Measurements from ENCODE around the gene GRIPAP1.
"Not testable (repeated sequence)": the region's sequence is repeated elsewhere in the genome, so short reads cannot be mapped to it uniquely, and the experiment has no call there.

Gene GRIPAP1

DNA sequence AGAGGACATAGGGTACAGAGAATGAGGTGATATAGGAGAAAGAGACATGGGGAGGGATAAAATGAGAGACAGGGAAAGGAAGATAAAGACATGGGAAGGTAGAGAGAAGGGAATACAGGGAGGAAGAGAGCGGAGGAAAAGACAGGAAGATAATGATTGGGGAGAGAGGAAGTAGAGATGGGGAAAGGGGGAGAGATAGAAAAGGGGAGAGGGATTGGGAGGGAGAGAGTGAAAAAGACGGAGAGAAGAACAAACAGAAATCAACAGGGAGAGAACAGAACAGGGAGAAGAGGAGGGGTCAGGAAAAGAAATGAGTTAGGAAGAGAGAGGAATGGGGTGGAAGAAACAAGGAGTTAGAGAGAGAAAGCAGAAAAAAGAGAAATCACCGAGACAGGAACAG is 4.6 kb downstream of the GRIPAP1 start:
- DNase-seq = no peak

DNA sequence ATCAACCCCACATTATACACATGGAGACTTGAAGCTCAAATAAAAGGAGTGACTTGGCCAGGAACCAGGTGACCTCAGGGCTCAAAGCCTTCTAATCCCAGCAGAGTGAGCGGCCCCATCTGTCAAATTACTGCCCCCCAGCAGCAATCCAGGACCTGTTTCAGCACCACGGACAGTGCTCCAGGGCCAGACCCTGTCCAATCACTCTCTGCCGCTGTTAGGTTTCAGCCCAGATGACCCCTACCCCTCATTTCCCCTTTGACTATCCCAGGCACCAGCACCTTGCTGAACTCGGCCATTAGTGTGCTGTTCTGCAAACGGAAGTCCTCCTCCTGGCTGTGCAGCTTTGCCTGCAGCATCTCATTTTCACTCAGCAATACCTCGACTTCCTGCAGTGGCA is 5.1 kb downstream of the GRIPAP1 start:
- no peak for DNase-seq

DNA sequence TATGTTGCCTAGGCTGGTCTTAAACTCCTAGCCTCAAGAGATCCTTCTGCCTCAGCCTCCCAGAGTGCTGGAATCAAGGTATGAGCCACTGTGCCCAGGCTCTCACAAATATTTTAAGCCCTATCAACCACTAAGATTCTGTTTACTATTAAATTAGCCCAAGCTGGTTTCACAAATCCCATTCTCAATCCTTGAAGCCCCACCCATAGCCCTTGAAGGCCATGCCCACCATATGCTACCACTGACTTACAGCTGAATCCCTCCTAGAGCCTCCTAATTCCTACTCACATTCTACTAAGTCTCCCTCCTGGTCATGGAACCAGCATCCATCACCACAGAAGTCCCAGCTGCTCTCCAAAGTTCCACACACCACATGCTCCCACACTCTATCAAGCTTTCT is 9.7 kb downstream of the GRIPAP1 start:
- no peak for DNase-seq

DNA sequence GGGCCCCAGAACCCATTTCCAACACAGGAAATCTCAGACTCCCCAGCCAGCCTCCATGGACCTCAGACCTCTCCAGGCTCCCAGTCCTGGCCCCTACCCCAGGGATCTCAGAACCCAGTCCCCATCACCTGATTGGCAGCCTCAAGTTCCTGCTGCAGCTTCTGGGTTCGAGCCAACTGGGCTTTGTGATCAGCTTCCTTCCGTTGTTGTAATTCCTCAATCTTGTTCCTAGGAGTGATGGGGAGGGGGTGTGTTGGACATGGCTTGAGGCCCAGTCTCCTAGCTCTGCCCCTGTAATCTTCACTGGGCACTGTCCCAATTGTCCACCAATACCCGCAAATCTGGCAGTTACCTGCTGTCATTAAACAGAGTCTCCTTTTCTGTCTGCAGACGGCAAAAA is 12.6 kb downstream of the GRIPAP1 start:
- DNase-seq = no peak

DNA sequence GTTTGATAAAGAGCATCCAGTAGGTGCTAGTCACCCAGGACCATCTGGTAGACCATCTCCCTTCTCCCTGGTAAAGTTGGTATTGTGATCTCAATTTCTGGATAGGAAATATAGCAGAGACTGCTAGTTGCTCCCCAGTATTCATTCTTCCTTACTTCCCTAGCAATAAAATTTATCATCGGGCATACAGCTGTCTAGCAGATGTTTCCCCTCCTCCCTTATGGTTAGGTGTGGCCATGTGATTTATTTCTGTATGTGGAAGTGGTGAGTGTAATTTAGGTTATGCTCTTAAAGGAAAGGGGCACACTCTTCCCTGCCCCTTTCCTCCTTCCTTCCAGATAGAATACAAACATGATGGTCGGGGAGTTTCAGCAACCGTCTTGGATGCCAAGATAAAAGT is 18.2 kb downstream of the GRIPAP1 start:
- DNase-seq = no peak

DNA sequence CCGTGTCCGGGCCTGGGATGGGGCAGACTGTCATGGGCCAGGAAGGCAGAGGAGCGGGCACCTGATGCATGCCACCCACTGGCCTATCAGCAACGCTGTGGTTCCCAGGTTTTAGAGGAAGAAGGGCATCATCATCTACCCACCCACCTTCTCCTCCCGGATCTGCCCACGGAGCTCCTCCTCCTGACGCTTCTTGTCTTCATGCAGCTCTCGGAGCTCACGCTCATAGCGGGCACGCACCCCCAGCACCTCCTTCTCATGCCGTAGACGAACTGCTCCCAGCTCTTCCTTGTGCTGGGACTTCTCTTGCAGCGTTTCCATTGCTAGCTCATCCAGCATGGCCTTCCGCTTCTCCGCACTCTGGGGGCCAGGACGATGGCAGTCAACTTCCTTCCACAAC is 19.0 kb downstream of the GRIPAP1 start:
- DNase-seq = no peak

DNA sequence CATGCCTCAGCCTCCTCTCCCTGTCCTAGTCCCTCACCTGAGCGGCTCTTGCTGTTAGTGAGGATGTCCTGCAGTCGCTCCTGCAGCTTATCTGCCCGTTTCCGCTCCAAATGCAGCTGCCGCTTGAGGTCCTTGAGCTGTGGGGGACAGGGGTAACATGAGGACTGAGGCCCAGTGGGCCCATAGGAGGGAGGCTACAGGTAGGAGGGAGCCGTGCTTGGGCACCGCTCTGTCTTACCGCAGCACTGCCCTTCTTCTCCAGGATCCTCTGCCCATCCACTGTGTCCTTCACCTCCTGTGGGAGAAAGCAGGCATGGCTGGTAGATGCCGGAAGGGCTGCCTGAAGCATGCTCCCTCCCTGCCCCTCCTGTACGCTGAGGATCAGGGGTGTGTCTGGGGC is 20.9 kb downstream of the GRIPAP1 start:
- no peak for DNase-seq

DNA sequence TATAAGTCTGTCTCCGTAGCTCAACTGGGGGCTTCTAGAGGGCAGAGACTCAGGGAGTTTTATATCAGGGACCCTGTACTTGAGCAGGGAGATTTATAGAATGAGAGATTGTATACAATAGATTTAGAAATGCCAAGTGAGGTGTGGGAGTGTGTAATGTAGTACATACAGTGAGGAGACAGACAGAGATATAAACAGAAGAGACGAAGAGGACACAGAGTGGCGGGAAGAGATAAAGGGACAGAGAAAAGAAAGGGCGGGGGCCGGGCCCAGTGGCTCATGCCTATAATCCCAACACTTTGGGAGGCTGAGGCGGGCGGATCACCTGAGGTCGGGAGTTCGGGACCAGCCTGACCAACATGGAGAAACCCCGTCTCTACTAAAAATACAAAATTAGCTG is 21.7 kb downstream of the GRIPAP1 start:
- DNase-seq = not testable (repeated sequence)

DNA sequence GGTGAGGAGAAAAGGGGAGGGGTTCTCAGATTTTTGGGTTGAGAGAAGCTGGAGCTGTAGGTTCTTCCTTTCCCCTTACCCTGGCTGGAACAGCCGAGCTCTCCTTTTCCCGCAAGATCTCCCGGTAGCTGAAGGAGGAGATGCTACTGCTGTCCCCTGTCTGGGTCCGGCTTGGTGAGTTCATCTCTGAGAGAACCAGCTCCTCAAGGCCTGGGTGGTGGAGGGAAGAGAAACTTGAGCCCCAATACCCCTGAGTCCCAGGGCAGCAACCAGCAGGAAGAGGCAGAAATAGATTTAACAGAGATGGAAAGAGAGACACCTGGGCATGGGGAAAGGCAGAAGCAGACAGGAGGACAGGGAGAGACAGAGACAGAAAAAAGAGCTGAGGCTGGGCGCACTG is 23.8 kb downstream of the GRIPAP1 start:
- no peak for DNase-seq

DNA sequence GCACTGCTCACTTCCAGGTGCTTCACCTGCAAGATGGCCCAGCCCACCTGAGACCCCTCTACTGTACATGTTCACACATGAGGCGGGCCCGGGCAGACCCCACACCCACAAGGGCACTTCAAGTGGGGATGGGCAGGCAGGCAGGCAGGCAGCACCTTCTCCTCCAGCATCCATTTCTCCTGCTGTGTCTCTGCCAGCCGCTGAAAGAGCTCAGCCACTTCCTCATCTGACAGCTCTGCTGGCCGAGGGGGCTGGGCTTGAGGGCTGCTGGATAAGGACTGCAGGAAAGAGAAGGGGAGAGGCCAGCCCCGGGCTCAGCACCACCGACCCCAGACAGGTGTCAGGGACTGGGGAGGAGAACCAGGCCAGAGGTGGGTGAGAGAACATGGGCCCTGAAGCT is 26.0 kb downstream of the GRIPAP1 start:
- no peak for DNase-seq

DNA sequence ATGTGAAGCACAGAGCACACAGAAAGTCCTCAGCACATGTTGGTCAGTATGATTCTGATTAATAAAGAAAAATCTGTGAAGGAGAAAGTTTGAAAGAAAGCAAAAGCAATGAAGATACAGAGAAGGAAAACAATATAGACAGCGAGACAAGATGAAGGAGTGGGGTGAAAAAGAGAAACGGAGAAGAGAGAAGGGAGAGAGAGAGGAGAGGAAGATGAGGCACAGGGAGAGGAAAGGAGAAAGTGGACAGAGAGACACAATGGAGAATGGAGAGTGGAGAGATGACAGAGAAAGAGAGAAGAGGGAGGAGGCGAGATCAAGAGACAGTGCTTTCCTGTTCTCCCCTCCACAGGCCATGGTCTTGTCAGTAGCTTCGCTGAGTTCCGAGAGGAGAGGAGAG is 26.5 kb downstream of the GRIPAP1 start:
- DNase-seq = no peak

DNA sequence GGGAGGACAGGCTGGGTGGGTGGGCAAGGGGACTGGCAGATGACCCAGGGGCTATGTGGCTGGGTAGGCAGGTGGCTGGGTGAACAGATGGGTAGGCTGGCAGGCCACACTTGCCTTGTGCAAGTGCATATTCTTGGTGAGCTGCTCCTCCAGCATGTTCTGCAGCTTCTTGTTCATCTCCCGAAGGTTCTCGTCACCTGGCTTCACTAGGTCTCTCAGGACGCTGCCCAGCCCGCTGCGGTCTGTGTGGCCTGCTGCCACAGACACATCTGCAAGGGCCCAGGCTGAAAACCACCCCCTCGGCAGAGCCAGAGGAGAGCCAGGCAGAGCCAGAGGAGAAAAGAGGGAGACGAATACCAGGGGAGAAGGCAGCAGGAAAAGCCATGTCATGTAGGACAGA is 27.0 kb downstream of the GRIPAP1 start:
- DNase-seq = no peak

DNA sequence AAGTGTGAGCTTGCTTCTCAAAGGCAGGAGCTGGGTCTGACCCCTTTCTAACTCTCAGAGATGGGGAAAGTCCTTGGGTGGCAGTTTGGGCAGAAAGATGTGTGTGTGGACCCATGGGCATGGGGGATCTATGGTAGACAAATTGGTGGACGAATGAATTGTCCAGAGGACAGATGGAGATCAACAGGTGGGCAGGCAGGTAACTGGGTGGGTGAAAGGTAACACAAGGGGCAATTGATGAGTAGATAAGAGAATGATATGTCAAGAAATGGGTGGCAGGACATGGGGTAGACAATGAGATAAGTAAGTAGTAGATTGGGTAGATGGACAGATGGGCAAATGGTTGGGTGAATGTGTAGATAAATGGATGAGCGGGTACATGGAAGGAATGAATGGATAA is 27.5 kb downstream of the GRIPAP1 start:
- DNase-seq = no peak

DNA sequence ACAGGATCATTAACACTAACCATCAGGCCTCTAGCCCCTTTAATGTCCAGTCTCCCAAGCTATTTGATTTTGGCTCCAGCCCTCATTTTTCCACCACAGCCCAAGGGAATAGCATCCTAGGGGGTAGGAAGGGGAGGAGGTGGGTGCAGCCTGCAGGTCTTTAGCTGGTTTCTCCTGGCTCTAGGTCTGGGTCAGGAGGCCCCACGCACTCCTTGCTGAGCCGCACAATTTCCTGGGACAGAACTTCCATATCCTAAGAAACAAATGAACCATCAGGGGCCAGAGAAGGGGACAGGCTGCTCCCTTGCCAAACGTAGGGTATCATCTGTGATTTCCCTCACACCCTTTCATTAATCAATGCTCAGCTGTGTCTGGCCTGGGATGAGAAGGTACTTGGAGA is 28.0 kb downstream of the GRIPAP1 start:
- no peak for DNase-seq

DNA sequence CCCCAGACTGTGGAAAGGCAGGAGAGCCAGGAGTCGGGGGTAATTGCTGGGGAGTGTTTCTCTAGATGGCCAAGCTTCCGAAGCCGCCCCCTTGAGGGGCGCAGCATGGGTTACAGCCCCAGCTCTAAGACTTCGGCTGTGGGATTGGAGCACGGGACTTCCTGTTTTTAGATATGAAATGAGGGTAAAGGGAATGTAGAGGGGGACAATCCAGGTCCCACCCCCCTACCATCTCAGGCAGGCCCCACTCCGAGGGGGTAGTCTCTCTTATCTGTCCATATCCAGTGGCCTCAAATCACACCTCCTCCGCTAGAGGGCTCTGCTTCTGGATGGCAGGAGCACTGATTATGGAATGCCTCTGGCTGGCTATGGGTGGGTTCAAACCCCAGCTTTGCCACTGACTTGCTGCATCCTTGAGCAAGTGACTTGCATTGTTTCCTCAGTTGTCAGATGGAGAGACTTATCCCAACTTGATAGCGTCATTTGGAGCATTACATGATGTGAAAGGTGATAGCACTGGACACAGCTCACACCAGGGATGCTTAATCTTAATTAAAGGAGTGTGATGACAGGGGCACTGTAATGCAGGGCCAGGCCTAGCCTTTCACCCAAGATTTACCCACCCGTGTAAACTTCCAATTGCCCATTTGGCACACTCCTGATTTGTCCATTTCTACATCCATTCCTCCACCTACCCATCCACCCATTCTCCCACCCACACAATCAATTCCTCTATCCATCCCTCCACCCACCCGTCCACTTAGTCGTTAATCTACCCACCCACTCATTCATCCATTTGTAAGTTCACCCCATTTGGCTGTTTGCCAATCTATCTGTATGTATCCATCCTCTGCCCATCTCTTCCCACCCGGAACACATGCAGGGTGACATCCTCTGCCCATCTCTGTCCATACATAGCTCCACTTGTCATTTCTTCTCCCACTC is 29.6 kb downstream of the GRIPAP1 start:
- DNase-seq = peak; percentile 41

DNA sequence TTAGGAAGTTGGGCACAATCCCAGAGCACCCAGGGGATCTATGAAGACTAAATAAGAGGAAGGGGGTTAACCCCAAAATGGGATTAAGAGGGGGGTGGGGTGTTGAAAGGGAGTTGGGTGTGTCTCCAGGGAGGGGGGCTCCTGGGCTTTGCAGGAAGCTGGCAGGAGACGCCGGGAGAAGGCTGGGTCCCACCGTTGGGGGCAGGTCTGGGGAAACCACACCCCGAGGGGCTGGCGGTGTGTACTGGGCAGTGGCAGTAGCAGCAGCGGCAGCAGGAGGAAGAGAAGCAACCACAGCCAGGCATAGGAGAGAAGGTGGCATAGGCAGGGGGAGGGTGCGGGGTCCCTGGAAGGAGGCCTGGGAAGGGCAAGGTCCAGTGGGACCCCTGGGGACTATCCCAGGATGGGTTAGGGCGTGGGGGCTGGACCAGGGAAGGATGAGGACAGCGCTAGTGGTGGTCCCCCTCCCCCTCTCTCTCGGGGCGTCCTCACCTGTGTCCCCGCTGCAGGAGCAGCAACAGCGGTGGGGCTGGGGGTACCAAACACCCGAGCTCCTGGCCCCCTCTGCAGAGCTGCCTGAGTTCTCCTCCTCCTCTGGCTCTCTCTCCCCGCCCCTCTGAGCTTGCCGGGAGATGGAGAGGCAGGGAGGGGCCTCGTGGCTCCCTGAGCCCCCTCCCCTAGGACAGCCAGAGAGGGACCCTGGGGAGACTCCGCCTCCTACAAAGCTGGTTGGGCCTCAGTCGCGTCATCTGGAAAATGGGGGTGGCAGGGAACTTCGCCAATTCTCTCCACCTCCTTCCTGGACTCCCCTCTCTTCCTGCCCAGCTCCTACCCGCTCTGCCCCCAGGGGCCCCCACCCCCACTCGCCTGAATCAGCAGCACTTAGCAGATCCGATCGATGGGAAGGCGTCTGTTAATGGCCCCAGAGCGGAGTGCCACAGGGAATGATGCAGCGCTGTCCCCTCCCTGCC is 30.5 kb downstream of the GRIPAP1 start, which contains the start of gene KCND1:
Gene KCND1 (minus strand): TSS at position 596 of the 971 bp plus-strand sequence. CDS start 1,573 bp downstream, outside the sequence.
- no peak for DNase-seq

DNA sequence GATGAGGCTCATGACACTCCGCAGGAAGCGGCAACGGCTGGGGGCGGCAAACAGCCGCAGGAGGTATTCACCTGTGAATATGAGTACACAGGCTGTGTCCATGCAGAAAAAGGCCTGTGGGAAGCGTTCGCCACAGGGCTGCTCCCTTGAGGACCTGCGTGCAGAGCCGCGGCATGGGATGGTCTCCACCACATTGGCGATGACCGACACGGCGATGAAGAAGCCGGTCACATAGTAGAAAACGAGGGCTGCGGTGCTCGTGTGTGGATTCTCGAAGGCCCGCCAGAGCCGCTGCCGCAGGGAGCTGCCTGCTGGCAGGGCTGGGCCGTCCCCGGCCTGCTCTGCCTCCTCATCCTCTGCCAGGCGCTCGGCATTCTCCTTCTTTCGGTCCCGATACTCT is 32.6 kb downstream of the GRIPAP1 start:
- DNase-seq = no peak

DNA sequence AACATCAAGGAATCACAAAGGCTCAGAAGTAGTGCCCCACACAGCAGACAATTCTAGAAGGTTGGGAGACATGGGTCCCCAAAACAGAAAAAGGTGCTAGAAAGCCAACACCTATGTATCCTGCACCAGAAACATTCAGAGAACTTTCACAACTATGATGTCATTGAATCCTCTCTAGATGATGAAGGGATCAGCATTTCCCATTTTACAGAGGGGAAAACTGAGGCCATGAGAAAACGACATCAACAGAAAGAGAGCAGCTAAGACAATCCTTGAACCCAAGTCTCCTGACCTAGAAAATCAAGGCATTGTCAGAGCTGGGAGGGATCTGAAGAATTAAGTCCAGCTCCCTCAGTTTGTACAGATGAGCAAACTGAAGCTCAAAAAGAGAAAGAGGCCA is 33.7 kb downstream of the GRIPAP1 start:
- DNase-seq = no peak

DNA sequence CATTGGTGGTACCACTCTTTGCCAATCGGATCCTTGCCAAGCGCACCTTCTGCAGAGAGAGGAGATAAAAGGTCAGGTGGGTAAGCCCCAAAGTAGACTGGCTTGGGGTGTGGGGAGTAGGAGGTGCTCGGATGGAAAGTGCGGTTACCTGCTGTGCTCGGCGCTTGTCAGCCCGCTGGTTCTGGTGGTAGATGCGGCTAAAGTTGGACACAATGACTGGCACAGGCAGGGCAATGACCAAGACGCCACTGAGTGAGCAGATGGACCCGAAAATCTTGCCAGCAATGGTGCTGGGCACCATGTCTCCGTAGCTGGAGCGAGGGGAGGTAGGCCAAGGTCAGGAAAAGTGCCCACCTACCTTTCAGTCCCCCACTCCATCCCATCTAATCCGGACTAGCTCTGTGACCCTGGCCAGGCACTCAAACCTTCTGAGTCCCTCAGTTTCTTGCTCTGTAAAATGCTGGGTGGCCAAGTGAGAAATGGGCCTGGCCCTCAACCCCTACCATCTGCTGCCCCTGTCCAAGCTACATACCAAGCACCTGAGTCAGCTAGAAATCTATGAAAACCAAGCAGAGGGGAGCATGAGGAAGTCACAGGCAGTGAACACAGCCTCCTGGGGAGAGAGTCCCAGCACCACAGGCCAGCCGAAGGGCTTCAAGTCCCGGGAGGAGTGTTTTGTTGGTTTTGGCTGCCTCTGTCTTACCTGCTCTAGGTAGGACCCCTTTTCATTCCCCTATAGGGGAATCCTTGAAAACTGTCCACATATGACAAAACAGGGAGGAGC is 35.1 kb downstream of the GRIPAP1 start:
- no peak for DNase-seq

DNA sequence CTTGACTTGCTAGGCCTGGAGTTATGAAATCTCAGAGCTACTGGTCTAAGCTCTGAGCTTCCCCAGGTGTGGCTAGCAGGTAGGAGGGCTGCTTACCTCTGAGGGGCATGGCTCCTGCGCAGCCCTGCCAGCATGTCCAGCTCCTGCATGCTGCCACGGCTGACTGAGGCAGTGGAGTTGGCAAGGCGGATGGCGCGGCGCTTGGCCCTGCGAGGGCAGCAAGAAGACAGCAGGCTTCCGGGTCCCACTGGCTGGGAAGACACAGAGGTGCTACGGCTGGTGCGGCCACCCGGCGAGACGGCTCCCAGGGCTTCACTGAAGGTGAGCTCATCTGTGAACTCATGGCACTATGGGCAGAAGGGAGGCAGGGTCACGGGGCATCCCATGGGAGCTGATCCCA is 36.1 kb downstream of the GRIPAP1 start:
- DNase-seq = no peak

DNA sequence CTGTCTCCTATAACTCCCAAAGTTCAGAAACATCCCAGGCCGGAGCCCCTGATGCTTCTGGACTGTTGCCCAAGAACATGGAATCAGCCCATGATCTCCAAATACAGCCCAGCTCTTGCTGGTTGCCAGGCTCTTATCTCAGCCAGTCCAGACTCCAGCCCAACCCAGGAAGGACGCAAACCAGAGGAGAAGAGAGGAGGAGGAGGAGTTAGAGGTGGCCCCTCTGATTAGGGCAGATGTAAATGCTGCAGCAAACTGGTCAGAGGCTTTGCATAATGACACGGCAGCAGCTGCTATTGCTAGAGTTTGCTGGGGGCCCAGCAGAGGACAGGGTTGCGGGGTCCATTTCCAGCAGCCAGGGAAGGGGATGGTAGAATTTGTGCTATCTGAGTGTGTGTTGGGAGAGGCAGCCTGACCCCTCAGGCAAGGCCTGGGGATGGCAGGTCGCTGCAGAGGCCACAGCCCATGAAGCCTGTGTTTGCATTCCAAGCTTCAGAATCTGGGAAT is 40.4 kb downstream of the GRIPAP1 start:
- DNase-seq = no peak

DNA sequence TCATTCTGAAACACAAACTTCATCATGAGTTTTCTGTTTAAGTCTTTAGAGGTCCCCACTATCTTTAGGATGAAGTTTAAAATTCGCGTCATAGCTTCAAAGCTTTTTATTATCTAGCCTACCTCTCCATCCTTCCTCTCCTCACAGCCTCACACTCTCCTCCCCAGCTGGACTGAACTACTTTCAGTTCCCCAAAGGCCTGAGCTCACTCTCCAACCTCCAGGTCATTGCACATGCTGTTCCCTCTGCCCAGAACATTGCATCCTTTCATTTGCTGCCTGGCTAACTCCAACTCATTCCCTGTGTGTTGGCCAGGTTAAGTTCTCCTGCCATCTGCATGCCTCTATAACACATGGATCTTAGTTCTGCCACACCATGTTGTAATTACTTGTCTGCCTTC is 41.8 kb downstream of the GRIPAP1 start:
- DNase-seq = no peak
